ENCODE results near the gene VLDLR.

GRCh38 chr9:2662496-2662895, 40.9 kb downstream of the VLDLR start:
- no peak for TF ChIP-seq CTCF (IDR thresholded peaks at IDR 0.05)
- TF ChIP-seq POLR2A (IDR thresholded peaks at IDR 0.05): no peak

Measured in lower leg skin (tissue), 3 donors.